Measurements from ENCODE around the gene RAPH1. TPM values are rescaled to one million over a fixed set of nuclear protein-coding genes. Genes with fewer than 3 reads are reported as not detected.
A peak's percentile ranks its signal among the peaks of the same experiment; 100 is the strongest.

RAPH1 gene, protein sequence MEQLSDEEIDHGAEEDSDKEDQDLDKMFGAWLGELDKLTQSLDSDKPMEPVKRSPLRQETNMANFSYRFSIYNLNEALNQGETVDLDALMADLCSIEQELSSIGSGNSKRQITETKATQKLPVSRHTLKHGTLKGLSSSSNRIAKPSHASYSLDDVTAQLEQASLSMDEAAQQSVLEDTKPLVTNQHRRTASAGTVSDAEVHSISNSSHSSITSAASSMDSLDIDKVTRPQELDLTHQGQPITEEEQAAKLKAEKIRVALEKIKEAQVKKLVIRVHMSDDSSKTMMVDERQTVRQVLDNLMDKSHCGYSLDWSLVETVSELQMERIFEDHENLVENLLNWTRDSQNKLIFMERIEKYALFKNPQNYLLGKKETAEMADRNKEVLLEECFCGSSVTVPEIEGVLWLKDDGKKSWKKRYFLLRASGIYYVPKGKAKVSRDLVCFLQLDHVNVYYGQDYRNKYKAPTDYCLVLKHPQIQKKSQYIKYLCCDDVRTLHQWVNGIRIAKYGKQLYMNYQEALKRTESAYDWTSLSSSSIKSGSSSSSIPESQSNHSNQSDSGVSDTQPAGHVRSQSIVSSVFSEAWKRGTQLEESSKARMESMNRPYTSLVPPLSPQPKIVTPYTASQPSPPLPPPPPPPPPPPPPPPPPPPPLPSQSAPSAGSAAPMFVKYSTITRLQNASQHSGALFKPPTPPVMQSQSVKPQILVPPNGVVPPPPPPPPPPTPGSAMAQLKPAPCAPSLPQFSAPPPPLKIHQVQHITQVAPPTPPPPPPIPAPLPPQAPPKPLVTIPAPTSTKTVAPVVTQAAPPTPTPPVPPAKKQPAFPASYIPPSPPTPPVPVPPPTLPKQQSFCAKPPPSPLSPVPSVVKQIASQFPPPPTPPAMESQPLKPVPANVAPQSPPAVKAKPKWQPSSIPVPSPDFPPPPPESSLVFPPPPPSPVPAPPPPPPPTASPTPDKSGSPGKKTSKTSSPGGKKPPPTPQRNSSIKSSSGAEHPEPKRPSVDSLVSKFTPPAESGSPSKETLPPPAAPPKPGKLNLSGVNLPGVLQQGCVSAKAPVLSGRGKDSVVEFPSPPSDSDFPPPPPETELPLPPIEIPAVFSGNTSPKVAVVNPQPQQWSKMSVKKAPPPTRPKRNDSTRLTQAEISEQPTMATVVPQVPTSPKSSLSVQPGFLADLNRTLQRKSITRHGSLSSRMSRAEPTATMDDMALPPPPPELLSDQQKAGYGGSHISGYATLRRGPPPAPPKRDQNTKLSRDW
- 46.9 and 57.2 TPM in 2 replicates for total RNA-seq

DNA sequence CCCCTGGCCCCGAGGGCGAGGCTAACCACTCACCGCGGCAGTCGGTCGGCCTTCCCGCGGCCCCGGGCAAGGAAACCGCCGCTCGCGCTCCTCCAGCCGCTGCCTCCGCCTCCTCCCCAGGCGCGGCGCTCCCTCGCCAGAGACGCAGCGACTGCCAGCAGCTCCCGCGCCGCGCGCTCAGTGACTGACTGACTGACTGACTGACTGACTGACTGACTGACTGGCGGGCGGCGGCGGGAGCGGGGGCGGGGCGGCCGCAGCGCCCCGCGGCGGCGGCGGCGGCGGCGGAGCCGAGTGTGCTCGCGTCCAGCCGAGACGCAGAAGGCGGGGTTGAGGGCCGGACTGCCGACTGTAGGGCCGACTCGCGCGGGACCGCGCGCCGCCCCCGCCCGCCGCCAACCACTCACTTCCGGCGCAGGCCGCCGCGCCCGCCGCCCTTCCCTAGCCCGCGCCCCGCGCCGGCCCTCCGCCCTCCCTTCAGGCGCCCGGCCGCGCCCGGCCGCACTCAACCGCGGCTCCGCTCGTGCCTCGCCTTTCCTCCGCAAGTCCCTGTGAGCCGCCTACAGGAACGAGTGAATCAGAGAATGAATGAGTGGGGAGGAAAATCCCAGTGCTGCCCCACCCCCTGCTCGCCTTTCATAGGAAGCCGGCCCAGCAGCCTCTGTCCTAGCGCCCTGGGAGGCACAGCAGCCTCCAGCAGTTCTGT, at the start of gene RAPH1:
Gene RAPH1, minus strand, starts transcription at position 224 of the 706 bp plus-strand sequence. CDS start 39,948 bp downstream, outside the sequence.
- H3K4me3 ChIP-seq (ENCODE audit: insufficient read depth, low read length): peak within 1 kb of the TSS; percentile 97
- TF ChIP-seq, protein P1, sequence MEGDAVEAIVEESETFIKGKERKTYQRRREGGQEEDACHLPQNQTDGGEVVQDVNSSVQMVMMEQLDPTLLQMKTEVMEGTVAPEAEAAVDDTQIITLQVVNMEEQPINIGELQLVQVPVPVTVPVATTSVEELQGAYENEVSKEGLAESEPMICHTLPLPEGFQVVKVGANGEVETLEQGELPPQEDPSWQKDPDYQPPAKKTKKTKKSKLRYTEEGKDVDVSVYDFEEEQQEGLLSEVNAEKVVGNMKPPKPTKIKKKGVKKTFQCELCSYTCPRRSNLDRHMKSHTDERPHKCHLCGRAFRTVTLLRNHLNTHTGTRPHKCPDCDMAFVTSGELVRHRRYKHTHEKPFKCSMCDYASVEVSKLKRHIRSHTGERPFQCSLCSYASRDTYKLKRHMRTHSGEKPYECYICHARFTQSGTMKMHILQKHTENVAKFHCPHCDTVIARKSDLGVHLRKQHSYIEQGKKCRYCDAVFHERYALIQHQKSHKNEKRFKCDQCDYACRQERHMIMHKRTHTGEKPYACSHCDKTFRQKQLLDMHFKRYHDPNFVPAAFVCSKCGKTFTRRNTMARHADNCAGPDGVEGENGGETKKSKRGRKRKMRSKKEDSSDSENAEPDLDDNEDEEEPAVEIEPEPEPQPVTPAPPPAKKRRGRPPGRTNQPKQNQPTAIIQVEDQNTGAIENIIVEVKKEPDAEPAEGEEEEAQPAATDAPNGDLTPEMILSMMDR (IDR thresholded peaks at IDR 0.05; ENCODE audit: extremely low read depth, low read depth, low read length): no peak
- no peaks in the 10 kb centered on the region for H3K9me3 ChIP-seq (ENCODE audit: low read depth, low read length)
- no peaks in the 10 kb centered on the region for H3K27me3 ChIP-seq (ENCODE audit: insufficient read depth, low read length)
- H3K79me2 ChIP-seq (ENCODE audit: insufficient read depth, low read length): peaks cover 47% of the 10 kb centered on the region
- H3K4me2 ChIP-seq (ENCODE audit: insufficient read depth, low read length): peak within 1 kb of the TSS; percentile 92
- H4K20me1 ChIP-seq (ENCODE audit: insufficient read depth, low read length): peaks cover 19% of the 10 kb centered on the region
- peak within 1 kb of the TSS; percentile 98 for H3K27ac ChIP-seq (ENCODE audit: low read depth, low read length)
- peak within 1 kb of the TSS; percentile 52 for H2AFZ ChIP-seq (ENCODE audit: low read length)
- H3K36me3 ChIP-seq (ENCODE audit: insufficient read depth, low read length): peaks cover 2% of the 10 kb centered on the region
- peaks cover 12% of the 10 kb centered on the region for H3K4me1 ChIP-seq (ENCODE audit: insufficient read depth, low read length)
- peak; percentile 98 for DNase-seq (ENCODE audit: insufficient read length, low spot score, missing footprints)

DNA sequence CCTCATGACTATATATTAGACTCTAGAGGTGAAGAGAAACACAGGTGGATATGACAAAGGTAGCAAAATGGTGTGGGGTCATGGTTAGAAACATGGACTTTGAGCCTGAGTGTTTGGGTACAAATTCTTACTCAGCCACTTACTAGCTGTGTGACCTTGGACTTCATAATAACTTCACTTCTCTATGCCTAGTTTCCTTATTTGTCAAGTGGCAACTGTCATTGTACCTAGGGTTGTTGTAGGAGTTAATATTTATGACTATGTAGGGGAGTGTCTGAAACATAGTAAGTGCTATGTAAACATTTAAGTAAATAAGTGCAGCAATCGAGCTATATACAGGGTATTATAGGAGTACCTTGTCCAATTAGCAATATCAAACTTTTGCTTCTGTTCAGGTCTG, 49.7 kb upstream of the RAPH1 start:
- Histone ChIP-seq H3K36me3 (ENCODE audit: insufficient read depth, low read length) (no peaks in the 10 kb centered on the region), H3K4me1 (ENCODE audit: insufficient read depth, low read length) (peaks cover 49% of the 10 kb centered on the region), H3K4me3 (ENCODE audit: insufficient read depth, low read length) (no peak overlapping the region), H3K79me2 (ENCODE audit: insufficient read depth, low read length) (no peaks in the 10 kb centered on the region), H3K27me3 (ENCODE audit: insufficient read depth, low read length) (no peaks in the 10 kb centered on the region), H2AFZ (ENCODE audit: low read length) (no peak overlapping the region), H3K4me2 (ENCODE audit: insufficient read depth, low read length) (no peak overlapping the region), H4K20me1 (ENCODE audit: insufficient read depth, low read length) (no peaks in the 10 kb centered on the region), H3K27ac (ENCODE audit: low read depth, low read length) (no peak overlapping the region), H3K9me3 (ENCODE audit: low read depth, low read length) (no peaks in the 10 kb centered on the region)
- TF ChIP-seq, protein P1 (IDR thresholded peaks at IDR 0.05; ENCODE audit: extremely low read depth, low read depth, low read length): no peak
- DNase-seq (ENCODE audit: insufficient read length, low spot score, missing footprints): no peak

DNA sequence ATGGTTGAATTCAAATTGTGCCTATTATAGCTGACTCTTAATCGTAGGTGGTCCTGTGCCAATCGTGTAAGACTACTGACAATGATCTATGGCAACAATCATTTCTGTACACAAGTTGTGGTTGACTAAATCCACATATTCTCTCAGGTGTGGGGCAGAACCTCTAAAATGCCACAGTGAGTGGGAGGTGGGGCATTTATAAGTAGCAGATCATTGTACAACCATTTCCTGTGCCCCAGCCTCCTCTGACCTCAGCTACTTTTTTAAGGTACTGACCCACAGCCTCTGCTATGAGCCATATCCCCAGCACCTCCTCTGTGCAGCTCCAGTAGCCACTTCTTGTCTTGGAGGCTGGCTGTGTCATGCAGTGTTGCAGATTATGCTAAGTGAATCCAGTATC, 48.6 kb upstream of the RAPH1 start:
- H3K27me3 ChIP-seq (ENCODE audit: insufficient read depth, low read length): no peaks in the 10 kb centered on the region
- peak; percentile 13 for DNase-seq (ENCODE audit: insufficient read length, low spot score, missing footprints)
- peaks cover 59% of the 10 kb centered on the region for H3K4me1 ChIP-seq (ENCODE audit: insufficient read depth, low read length)
- H3K4me2 ChIP-seq (ENCODE audit: insufficient read depth, low read length): peak overlapping the region; percentile 61
- TF ChIP-seq, protein P1 (IDR thresholded peaks at IDR 0.05; ENCODE audit: extremely low read depth, low read depth, low read length): no peak
- peak overlapping the region; percentile 78 for H3K27ac ChIP-seq (ENCODE audit: low read depth, low read length)
- no peaks in the 10 kb centered on the region for H3K79me2 ChIP-seq (ENCODE audit: insufficient read depth, low read length)
- no peak overlapping the region for H3K4me3 ChIP-seq (ENCODE audit: insufficient read depth, low read length)
- peak overlapping the region; percentile 5 for H2AFZ ChIP-seq (ENCODE audit: low read length)
- no peaks in the 10 kb centered on the region for H4K20me1 ChIP-seq (ENCODE audit: insufficient read depth, low read length)
- H3K9me3 ChIP-seq (ENCODE audit: low read depth, low read length): no peaks in the 10 kb centered on the region
- H3K36me3 ChIP-seq (ENCODE audit: insufficient read depth, low read length): no peaks in the 10 kb centered on the region

Data from osteoblast (primary cell).